SU-DHL-6 (cell line): ENCODE data around the gene PLCH1.

ENCODE experiments used
- H2AFZ ChIP-seq: fragments of 200-600 bp; sonication (generic); 2 replicates; pipeline ENCODE4 v1.6.1; 2014; ENCODE audit warnings: low read depth, mild to moderate bottlenecking, moderate library complexity, mixed read lengths, antibody characterized with exemption, low read length; ENCODE audit not compliant: severe bottlenecking
- H3F3A ChIP-seq: fragments of 200-600 bp; shearing (Covaris generic); 2 replicates; pipeline ENCODE4 v1.6.0; 2016; ENCODE audit warnings: antibody characterized with exemption, mild to moderate bottlenecking; ENCODE audit not compliant: insufficient read depth
- H3K27ac ChIP-seq: fragments of 200-600 bp; sonication (generic); 2 replicates; pipeline ENCODE4 v1.5.1; 2016; ENCODE audit warnings: low read depth, mild to moderate bottlenecking, low read length, moderate library complexity, mixed read lengths
- H3K27me3 ChIP-seq: fragments of 200-600 bp; sonication (generic), shearing (Covaris generic); 2 replicates; pipeline ENCODE4 v1.6.0; 2014; ENCODE audit warnings: mild to moderate bottlenecking, low read length
- H3K36me3 ChIP-seq: fragments of 200-600 bp; sonication (generic); 2 replicates; pipeline ENCODE4 v1.6.1; 2014; ENCODE audit warnings: mild to moderate bottlenecking, low read length, mixed read lengths
- H3K4me2 ChIP-seq: fragments of 300-600, 200-600 bp; shearing (Covaris generic), sonication (generic); 2 replicates; pipeline ENCODE4 v1.6.0; 2014; ENCODE audit warnings: low read length, low read depth, mild to moderate bottlenecking; ENCODE audit not compliant: poor library complexity, severe bottlenecking
- H3K4me3 ChIP-seq: fragments of 200-600 bp; sonication (generic); 2 replicates; pipeline ENCODE4 v1.5.1; 2014; ENCODE audit warnings: antibody characterized with exemption, low read length, mild to moderate bottlenecking, mixed read lengths; ENCODE audit not compliant: insufficient read depth, poor library complexity, severe bottlenecking
- H3K79me2 ChIP-seq: fragments of 200-600 bp; sonication (generic); 2 replicates; pipeline ENCODE4 v1.6.1; 2014; ENCODE audit warnings: mild to moderate bottlenecking, low read length, moderate library complexity; ENCODE audit not compliant: insufficient read depth
- H3K9ac ChIP-seq: fragments of 200-600 bp; sonication (generic); 2 replicates; pipeline ENCODE4 v1.7.0; 2014; ENCODE audit warnings: mild to moderate bottlenecking, low read length
- H3K9me2 ChIP-seq: fragments of 200-600 bp; sonication (generic); replicated peaks from 2 replicates; pipeline ENCODE4 v1.6.1; 2014; ENCODE audit warnings: low read length; ENCODE audit not compliant: insufficient read depth
- H3K9me3 ChIP-seq: fragments of 200-600 bp; sonication (generic); 2 replicates; pipeline ENCODE4 v1.6.1; 2014; ENCODE audit warnings: low read length, mixed read lengths; ENCODE audit not compliant: insufficient read depth
- H4K20me1 ChIP-seq: fragments of 200-600 bp; sonication (generic); 2 replicates; pipeline ENCODE4 v1.6.1; 2014; ENCODE audit warnings: low read depth, mild to moderate bottlenecking, antibody characterized with exemption, low read length, moderate library complexity, mixed read lengths
- EZH2phosphoT487 ChIP-seq: fragments of 200-600 bp; sonication (generic), shearing (Covaris generic); conservative IDR thresholded peaks from 2 replicates; pipeline ENCODE4 v1.6.1; 2018; ENCODE audit warnings: mild to moderate bottlenecking, antibody characterized with exemption, low read length, moderate library complexity, mixed read lengths
- TF ChIP-seq, protein P1 (sequence below): fragments of 200-600 bp; sonication (generic); IDR thresholded peaks from one replicate; pipeline ENCODE4 v1.5.1; 2017; ENCODE audit warnings: antibody characterized with exemption, mild to moderate bottlenecking, low read length, moderate library complexity; ENCODE audit not compliant: insufficient read depth, poor library complexity, severe bottlenecking

PLCH1 gene

DNA sequence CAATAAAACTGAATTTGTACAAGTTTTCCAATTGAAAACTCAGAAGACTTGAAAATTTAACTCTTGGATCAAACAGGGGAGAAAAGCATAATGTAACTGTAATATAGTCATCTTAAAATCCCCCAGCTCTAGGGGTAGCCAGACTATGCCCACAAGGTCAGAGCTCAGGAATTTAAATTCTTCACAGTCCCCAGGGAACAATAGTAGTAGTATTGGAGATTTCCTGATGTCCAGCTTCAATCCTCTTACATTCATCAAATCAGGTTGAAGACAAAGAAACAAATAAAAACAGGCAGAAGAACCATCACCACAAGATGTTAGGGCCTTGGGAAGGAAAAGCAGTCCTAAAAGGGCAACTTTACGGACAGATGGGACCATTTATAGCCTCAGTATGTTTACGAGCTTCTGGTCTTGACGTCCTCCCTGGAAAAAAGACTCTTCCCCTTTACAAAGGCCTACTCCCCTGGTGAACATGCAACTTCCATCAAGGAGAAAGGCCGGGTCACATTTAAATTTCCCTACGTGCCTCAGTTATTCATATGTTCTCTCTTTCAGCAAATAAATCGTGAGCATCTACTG lies 96.8 kb downstream of the PLCH1 start:
- no peaks in the 10 kb centered on the region for H3F3A ChIP-seq
- H3K4me3 ChIP-seq = no peak overlapping the region
- no peaks in the 10 kb centered on the region for H4K20me1 ChIP-seq
- no peak for TF ChIP-seq EZH2phosphoT487
- TF ChIP-seq, protein P1, sequence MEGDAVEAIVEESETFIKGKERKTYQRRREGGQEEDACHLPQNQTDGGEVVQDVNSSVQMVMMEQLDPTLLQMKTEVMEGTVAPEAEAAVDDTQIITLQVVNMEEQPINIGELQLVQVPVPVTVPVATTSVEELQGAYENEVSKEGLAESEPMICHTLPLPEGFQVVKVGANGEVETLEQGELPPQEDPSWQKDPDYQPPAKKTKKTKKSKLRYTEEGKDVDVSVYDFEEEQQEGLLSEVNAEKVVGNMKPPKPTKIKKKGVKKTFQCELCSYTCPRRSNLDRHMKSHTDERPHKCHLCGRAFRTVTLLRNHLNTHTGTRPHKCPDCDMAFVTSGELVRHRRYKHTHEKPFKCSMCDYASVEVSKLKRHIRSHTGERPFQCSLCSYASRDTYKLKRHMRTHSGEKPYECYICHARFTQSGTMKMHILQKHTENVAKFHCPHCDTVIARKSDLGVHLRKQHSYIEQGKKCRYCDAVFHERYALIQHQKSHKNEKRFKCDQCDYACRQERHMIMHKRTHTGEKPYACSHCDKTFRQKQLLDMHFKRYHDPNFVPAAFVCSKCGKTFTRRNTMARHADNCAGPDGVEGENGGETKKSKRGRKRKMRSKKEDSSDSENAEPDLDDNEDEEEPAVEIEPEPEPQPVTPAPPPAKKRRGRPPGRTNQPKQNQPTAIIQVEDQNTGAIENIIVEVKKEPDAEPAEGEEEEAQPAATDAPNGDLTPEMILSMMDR = no peak
- no peaks in the 10 kb centered on the region for H3K36me3 ChIP-seq
- no peaks in the 10 kb centered on the region for H3K9me2 ChIP-seq
- no peak overlapping the region for H3K4me2 ChIP-seq
- H2AFZ ChIP-seq = no peak overlapping the region
- H3K9me3 ChIP-seq = no peaks in the 10 kb centered on the region
- no peak overlapping the region for H3K27ac ChIP-seq
- H3K27me3 ChIP-seq = no peaks in the 10 kb centered on the region
- no peaks in the 10 kb centered on the region for H3K79me2 ChIP-seq
- no peak overlapping the region for H3K9ac ChIP-seq

DNA sequence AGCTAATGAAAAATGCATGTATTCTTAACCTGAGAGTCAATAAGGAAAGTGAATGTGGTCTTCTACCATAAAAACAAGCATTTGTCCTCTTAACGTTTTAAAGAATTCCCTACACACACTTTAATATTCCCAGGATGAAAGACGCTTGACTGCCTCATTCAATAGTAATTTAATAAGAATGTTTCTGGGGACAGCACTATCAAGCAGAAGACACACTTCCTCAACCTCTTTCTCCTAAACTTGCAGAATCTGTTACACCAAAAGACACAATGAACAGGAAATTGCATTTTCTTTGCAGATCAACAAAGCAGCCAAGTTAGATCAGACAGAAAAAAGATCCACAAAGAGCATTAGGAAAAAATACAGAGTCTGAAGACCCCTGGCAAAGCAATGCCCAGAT lies 97.7 kb downstream of the PLCH1 start:
- Histone ChIP-seq H3K36me3 (no peaks in the 10 kb centered on the region), H3K27me3 (no peaks in the 10 kb centered on the region), H2AFZ (no peak overlapping the region), H3K79me2 (no peaks in the 10 kb centered on the region), H3K27ac (no peak overlapping the region), H3F3A (no peaks in the 10 kb centered on the region), H3K4me3 (no peak overlapping the region), H3K9me3 (no peaks in the 10 kb centered on the region), H3K9me2 (no peaks in the 10 kb centered on the region), H3K9ac (no peak overlapping the region), H4K20me1 (no peaks in the 10 kb centered on the region), H3K4me2 (no peak overlapping the region)
- TF ChIP-seq EZH2phosphoT487 = no peak
- TF ChIP-seq, protein P1 = no peak

DNA sequence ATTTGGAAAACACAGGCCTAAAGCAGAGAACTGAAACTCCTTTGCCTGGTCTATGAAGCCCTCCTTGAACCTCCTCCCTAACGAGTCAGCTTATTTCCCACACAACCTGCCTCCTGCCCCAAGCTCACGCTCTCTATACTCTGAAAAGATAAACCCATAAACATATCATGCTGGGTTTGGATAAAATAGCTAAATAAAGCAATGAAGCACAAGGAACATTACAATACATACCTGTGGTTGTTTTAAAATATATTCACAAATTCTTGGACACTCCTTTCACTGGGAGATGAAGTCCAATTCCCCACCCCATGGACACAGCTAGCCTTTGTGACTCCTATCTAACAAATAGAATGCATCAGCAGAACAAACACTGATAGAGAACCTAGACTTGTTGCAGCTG lies 98.2 kb downstream of the PLCH1 start:
- no peaks in the 10 kb centered on the region for H3K36me3 ChIP-seq
- H4K20me1 ChIP-seq = no peaks in the 10 kb centered on the region
- TF ChIP-seq EZH2phosphoT487 = no peak
- TF ChIP-seq, protein P1 = no peak
- no peak overlapping the region for H3K4me2 ChIP-seq
- no peaks in the 10 kb centered on the region for H3K9me3 ChIP-seq
- H3K9me2 ChIP-seq = no peaks in the 10 kb centered on the region
- H3K79me2 ChIP-seq = no peaks in the 10 kb centered on the region
- no peaks in the 10 kb centered on the region for H3K27me3 ChIP-seq
- H2AFZ ChIP-seq = no peak overlapping the region
- H3F3A ChIP-seq = no peaks in the 10 kb centered on the region
- H3K4me3 ChIP-seq = no peak overlapping the region
- H3K27ac ChIP-seq = no peak overlapping the region
- H3K9ac ChIP-seq = no peak overlapping the region

DNA sequence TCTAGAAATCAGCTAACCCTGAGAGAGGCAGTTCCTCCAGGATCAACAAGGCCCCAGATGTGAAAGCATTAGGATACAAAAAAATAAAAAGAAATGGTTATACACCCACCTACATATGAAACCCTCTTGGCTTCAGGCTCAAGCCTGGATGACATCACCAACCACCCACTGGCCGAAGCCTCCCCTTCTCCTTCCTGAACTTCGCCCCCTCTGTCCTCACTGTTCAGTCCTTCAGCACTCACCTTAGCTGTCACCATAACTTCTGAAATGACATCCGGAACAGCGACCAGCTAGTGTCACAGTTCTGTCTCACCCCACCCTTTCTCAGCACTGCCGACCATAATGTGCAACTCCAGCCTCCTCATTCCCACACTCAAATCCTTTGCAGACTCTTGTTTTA lies 98.7 kb downstream of the PLCH1 start:
- Histone ChIP-seq H3K9ac (no peak overlapping the region), H3F3A (no peaks in the 10 kb centered on the region), H3K4me3 (no peak overlapping the region), H2AFZ (no peak overlapping the region), H3K27me3 (no peaks in the 10 kb centered on the region), H3K27ac (no peak overlapping the region), H3K36me3 (no peaks in the 10 kb centered on the region), H3K79me2 (no peaks in the 10 kb centered on the region), H3K4me2 (no peak overlapping the region), H3K9me2 (no peaks in the 10 kb centered on the region), H3K9me3 (no peaks in the 10 kb centered on the region), H4K20me1 (no peaks in the 10 kb centered on the region)
- no peak for TF ChIP-seq EZH2phosphoT487
- TF ChIP-seq, protein P1 = no peak
